Retinal pigment epithelial cell (primary cell): ENCODE data around the gene UPF3A.

Source experiments
- DNase-seq: peaks from one replicate; pipeline ENCODE4 v3.0.0-alpha.2; 2010; ENCODE audit warnings: low read depth
- H3K4me3 ChIP-seq: 2 replicates; pipeline ENCODE4 v1.5.1; 2011; ENCODE audit warnings: mild to moderate bottlenecking, low read length, control low read depth, moderate library complexity
- TF ChIP-seq, protein P1 (sequence below): conservative IDR thresholded peaks from 2 replicates; pipeline ENCODE4 v1.5.1; 2011; ENCODE audit warnings: low read depth, low read length, control low read depth, inconsistent platforms

Gene UPF3A

GRCh38 chr13:114256547-114256946 lies 24.9 kb upstream of the UPF3A start:
- TF ChIP-seq, protein P1, sequence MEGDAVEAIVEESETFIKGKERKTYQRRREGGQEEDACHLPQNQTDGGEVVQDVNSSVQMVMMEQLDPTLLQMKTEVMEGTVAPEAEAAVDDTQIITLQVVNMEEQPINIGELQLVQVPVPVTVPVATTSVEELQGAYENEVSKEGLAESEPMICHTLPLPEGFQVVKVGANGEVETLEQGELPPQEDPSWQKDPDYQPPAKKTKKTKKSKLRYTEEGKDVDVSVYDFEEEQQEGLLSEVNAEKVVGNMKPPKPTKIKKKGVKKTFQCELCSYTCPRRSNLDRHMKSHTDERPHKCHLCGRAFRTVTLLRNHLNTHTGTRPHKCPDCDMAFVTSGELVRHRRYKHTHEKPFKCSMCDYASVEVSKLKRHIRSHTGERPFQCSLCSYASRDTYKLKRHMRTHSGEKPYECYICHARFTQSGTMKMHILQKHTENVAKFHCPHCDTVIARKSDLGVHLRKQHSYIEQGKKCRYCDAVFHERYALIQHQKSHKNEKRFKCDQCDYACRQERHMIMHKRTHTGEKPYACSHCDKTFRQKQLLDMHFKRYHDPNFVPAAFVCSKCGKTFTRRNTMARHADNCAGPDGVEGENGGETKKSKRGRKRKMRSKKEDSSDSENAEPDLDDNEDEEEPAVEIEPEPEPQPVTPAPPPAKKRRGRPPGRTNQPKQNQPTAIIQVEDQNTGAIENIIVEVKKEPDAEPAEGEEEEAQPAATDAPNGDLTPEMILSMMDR, result no peak
- H3K4me3 ChIP-seq, result no peak overlapping the region
- DNase-seq, result no peak

DNA sequence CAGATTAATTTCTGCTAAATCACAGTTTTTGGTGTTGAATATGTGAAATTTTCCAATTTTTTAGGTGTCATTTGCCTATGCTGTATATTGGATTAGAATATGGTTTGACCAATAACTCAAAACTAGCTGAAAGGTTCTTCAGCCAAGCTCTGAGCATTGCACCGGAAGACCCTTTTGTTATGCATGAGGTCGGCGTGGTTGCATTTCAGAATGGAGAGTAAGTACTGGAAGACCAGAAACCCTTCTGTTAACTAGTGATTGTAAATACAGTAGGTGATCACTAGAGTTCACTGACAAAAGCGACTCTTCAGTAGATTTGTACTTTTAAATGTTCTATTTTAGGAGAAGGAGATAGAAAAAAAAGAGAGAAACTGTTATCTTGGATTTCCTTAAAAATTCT lies 24.4 kb upstream of the UPF3A start:
- no peak overlapping the region for H3K4me3 ChIP-seq
- no peak for DNase-seq
- TF ChIP-seq, protein P1, result no peak

DNA sequence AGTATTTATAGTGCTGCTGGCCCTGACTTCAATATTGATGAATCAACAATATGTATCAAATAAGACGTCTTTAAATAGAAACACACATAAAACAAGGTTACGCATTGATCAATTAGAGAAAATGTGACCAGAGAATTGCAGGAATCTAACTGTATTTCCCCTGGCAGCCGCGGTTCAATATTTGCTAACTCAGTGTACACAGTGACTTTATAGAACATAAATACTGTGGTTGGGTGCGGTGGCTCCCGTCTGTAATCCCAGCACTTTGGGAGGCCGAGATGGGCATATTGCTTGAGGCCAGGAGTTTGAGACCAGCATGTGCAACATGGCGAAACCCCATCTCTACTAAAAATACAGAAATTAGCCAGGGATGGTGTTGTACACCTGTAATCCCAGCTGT lies 22.8 kb upstream of the UPF3A start:
- H3K4me3 ChIP-seq, result no peak overlapping the region
- DNase-seq, result no peak
- TF ChIP-seq, protein P1, result no peak

DNA sequence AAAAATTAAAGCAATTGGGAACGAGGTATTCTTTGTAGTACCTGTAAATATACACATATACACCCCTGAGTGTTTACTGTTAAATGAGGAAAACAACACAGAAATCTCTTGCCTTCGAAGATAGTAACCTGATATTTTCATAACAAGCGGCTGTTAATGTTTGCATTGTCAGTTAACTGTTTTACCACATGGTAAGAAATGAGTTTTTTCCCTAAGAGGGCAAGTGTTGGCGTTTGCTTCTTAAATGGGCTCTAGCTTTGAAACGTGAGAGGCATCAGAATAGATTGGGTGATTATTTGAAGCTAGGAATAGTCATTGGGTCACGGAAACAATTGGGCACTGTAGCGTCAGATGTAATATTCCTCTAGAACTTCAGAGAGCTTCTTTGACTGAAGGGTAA lies 22.0 kb upstream of the UPF3A start:
- H3K4me3 ChIP-seq, result no peak overlapping the region
- no peak for DNase-seq
- TF ChIP-seq, protein P1, result no peak

DNA sequence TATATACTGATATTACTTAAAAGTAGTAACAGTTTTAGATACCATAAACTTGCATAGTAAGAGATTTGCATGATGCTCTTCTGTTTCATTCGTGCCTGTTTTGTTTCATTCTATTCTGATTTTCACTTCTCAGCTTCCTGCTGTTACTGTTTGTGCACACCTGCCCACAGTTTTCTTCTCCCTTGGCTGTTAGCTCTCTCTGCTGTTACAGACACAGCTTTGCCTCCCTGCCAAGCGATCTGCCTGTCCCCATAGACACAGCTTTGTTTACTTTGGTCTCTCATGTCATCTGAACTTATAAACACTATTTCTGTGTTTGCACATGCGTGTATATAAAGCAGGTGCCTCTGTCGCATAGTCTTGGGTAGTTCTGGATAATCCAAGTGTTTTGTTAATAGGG lies 21.4 kb upstream of the UPF3A start:
- no peak overlapping the region for H3K4me3 ChIP-seq
- TF ChIP-seq, protein P1, result no peak
- no peak for DNase-seq

GRCh38 chr13:114260814-114261213 lies 20.6 kb upstream of the UPF3A start:
- no peak for DNase-seq
- TF ChIP-seq, protein P1, result no peak
- H3K4me3 ChIP-seq, result no peak overlapping the region

DNA sequence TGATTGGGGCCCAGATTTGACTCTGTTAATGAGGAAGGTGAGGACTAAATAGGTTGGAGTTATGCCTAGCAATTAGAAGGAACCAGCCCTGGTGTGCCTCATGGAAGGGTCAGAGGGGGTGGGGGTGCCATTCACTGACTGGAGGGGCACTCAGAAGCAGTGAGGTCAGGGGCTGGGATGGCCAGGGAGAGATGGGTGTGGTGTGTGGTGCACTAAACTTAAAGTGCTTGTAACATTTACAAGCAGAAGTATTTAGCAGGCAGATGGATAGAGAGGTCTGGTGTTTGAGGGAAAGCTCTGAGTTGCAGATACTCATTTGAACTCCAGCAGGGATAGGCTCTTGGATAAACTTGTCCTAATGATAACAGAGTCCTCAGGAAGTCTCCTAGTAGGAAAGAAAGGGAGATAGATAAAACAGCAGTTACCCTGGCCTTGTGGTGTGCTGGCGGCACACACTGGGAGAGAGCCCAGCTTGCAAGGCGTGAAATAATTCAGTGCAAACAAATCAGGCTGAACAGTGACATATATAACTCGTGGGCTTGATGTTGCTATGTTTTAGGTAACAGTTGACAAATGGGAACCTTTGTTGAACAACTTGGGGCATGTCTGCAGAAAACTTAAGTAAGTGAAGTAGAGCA lies 20.0 kb upstream of the UPF3A start:
- TF ChIP-seq, protein P1, result no peak
- H3K4me3 ChIP-seq, result no peak overlapping the region
- no peak for DNase-seq
